ENCODE measurements around the gene TRIM28.

Gene TRIM28

DNA sequence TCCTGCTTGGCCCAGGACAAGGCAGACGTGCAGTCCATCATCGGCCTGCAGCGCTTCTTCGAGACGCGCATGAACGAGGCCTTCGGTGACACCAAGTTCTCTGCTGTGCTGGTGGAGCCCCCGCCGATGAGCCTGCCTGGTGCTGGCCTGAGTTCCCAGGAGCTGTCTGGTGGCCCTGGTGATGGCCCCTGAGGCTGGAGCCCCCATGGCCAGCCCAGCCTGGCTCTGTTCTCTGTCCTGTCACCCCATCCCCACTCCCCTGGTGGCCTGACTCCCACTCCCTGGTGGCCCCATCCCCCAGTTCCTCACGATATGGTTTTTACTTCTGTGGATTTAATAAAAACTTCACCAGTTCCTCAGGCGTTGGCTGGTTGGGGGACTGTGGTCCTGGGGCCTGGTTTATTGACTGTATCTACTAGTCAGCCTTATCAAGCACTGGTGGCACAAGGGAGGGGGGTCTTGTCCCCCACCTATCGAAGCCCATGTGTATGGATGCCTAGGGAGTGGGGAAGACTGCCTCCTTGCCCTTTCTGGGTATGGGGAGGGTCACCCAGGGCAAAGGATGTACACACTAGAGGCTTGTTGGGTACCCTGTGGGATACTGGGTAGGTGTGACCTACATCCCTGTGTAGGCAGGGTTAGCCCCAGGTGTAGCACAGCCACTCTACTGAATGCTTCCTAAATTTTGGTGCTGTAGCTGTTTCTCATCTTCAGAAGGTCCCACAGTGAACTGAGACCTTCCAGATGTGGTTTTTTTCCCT, 6.7 kb downstream of the TRIM28 start:
- no peak for DNase-seq

DNA sequence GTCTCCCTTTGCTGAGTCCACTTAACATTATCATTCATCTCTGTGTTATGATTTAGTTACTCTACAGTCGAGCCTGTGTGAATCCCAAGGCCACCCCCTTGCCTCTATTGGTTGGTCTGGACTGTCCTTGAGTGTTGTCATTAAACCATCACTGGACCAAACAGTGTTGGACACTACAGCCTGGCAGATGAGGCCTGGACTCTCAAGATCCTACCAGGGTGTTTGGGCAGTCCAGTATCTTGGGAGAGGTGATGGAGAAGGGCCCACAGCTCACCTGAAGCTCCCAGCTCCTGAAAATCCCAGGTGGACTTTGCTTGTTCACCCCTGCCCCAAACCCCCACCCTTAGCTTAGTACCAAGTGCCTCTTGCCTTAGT, 7.2 kb downstream of the TRIM28 start:
- DNase-seq: no peak

DNA sequence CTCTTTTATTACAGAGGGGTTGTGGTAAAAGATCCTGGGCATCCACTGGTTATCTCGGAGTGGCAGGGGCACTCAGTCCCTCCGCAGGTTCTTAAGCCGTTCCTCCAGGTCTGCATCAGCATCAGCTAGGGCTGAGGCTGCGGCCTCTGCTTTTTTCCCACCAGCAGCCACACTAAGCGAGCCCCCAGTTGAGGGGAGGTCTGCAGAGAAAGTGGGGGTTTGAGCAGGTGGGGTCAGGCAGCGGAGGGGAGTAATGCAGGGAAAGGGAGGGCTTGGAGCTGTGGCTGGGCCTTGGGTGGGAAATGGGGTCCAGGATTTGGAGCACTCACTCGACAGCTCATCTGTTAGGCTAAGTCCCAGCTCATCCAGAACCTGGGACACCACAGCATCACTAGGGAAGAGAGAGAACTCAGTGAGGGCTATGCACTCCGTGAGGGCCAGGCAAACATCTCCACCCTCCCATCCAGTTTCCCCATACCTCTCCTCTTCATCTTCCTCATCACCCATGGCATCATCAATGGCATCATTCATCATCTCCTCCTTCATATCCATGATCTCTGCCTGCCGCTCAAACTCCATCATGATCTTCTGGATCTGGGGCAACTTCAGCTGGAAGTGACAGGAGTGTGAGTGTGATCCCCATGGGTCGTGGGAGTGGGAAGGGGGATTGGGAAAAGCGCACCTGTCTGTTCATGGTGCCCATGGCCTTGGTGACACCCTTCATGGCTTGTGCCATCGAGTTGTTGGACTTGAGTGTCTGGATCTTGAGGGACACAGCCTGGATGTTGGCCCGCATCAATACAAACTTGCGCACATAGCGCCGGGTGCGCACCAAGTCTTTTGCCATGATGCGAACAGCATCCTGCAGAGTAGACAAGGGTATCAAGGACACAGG, 8.0 kb downstream of the TRIM28 start:
- DNase-seq: no peak

DNA sequence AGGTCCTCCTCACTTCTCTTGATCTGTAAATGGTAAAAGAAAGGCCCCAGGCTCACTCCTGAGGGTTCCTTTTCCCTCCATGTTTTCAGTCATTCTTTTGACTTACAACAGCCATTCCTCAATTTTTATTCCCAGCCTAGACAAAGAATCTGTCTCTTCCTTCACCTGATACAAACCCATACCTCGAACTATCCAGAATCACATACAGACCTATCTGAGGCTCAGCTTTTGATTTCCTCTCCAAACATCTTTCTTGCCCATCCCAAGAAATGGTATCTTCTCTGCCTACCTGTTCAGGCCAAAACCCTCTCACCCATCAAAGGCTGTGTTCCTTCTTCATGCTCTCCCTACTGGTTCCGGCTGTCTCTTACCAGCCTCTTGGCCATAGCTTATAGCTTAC, 8.8 kb downstream of the TRIM28 start:
- no peak for DNase-seq

DNA sequence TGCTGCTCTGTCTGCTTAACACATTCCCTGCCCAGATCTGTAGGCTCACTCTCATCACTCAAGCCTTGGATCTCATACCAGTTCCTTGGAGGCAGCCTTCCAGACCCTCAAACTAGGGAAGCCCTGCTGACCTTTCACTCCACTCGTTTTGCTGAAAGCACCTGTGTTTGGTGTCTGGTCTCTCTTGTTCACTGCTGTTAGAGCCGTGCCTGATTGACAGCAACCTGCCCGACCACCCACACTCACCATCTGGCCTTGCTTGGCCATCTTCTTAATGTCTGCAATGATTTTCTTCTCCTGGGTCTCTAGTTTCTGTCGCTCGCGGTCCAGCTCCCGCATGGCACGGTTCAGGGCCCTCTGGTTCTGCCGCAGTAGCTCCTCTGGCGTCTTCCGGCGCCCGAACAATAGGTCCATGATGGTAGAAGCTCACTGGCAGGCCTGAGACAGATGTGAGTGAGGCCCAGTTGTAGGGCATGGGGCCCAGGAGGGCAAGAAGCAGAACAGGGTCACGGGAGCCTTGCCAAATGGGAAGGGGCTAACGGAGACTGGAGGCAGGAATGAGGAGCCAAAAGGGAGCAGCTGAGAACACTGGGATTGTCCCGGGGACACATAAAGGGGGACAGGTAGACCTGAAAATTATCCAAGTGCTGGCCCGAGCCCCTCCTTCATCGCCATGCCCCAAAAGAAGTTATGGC, 10.1 kb downstream of the TRIM28 start:
- DNase-seq: no peak

DNA sequence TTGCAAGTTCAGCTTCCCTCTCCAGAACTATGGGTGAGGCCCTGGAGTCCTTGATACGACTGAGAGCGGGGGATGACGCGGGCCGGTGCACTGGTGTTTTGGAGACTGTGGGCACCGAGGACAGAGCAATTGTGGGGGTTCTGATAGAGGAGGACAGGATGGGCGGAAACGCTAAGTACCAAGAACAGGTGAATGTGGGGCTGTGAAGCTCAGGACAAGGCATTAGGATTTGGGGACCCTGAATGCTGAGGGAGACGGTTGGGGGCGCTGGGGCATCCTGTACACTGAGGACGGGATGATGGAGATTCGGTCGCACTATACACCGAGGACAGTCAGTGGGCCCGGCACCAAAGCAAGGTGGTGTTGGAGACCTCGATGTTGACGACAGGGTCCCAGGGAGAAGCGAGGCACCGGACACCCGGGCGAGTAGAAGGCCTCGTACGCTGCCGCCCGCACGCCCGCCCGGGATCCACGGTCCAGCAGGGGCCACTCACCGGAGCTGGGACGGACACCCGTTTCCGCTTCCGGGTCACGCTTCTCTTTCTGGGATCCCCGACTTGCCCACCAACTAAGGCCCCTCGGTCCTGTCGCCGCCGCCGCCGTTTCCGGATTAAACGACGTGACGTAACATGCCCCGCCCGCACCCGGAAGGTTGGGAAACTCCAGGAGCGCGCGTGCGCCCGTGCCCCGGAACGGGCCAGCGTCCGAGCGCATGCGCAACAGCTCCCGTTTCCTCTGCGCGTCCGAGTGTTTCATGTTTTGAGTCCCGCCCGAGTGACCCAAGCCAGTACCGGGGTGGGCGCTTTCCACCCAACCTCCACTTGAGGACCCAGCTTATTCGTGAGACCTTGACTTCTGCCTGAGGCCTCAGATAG, 10.9 kb downstream of the TRIM28 start, which contains the start of gene CHMP2A:
Gene CHMP2A (minus strand): TSS at position 612 of the 875 bp plus-strand sequence. CDS start 893 bp downstream, outside the sequence.
- no peak for DNase-seq

DNA sequence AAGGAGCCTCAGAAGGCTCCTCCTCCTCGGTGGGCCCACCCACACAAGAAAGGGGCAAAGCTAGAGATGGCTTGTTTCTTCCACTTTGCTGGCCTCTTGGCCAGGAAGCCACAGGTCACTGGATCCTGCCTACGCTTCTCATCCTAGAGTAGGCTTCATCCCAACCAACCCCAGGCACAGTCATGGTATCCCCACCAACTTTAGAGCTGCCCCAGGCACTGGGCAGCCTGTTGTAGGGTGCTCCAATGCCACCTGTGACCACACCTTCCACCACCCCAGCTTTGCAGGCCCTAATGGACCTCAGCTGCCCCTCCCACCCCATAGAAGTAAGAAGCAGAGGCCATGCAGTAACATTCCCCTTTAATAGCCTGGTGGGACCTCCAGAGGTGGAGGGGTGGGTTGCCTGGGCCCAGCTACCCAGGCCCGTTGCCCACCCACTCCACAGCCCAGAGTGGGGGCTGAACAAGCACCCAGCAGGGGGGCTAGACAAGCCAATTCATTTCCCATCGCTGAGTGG, 11.6 kb downstream of the TRIM28 start:
- no peak for DNase-seq

DNA sequence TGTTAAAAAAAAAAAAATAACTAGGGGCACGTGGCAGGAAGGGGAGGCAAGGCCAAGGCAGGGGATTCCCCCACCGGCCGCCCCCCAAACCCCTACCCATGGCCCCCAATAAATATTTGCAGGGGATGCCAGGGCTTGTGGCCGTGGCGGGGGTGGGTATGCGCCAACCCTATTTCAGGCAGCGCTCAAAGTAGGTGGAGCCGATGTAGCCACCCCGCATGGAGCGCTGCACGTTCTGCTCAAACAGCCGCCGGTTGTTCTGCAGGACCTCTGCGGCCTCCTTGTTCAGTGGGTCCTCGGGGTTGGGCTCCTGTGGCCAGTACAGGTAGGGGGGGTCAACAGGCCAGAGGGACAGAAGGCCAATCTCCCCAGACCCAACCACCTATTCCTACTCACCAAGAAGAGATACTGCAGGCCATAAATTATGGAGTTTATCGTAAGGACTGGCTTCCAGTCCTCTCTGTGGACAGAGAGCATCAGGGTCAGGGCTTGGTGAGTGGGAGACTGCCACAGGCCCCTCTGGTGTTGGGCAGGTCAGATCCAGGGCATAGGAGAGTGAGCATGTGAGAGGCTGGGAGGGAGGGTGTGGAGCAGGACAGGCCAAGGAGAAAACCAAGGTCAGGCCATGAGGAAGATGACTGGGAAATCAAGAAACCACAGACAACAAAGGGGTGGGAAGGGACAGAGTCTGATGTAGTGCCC, 12.2 kb downstream of the TRIM28 start:
- DNase-seq: no peak

DNA sequence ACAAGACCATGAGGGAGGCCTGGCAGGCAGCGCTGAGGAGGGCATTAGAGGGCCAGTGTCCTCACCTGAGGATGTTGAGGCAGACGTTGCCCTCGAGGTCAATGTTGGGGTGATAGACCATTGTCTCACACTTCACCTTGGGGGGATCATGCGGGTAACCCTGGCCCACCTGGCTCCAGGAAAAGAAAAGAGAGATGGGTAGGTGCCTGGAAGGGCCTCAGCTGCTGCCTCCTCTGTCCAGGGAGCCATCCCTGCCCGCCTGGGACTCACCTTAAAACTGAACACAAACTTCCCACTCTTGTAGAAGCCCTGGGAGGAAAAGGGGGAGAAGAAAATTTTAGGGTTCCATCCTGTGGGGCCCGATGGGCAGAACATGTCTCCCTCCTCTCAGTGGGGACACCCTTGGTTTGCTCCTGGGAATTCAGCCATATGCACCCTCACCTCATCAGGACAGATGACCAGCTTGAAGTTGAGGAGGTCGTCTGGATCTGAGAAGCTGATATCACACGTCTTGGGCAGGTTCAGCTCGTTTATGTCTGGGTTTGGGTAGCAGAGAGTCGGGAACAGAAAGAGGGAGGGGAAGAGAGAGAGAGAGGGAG, 12.9 kb downstream of the TRIM28 start:
- no peak for DNase-seq

DNA sequence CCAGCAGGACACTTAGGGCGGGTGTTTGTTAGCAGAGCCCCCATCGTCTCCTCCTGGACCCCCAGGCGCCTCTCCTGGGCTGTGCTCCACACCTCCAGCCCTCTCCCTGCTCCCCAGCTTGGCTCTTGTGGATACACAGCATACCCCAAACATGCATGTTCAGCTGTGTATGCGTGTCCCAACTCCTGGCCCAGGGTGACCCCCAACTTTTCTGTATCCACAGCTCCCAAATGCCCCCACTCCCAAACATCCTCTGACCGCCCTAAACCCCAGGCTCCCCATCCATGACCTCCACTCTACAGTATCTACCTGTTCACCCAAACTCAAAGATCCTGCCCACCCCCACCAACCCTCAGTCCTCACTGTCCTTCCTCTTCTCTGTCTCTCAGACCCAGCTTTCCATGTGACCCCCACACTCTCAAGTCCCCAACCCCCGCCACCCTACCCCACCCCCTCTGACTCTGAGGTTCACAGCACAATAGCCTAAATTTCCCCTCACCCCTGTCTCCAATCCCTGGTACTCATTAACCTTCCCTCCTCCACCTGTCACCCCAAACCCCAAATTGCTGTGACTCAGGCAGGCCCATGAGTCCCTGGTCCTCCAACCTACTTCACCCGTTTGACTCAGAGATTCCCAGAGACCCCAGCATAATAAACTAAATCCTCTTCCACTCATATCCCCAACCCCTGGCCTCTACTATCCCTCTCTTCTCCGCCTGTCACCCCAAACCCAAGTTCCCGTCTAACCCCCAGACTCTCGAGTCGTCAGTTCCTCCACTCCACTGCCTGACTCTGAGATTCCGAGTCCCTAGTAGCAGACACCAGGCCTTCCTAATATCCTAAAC, 13.6 kb downstream of the TRIM28 start:
- DNase-seq: no peak

DNA sequence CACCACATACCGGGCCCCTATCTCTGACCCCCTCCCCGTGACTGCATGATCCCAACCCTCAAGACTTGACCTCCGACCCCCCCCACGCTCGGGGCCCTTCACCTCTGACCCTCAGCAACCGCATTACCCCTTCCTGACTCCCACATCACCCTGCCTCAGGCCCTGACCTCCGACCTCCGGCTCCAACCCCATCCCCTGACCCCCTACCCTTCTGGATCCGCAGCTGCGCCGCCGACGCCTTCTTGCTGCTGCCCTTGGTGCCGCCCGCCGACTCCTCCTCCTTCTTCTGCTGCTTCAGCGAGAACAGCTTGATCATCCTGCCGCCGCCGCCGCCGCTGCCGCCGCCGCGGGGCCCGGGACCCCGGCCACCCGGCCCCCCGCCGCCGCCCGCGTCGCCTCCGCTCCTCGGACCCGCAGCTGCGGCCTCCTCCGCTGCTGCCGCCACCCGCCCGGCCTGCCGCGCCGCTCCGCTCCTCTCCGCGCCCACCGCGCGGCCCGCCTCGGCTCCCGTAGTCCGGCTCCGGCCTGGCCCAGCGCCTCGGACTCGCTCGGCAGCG, 14.3 kb downstream of the TRIM28 start, which contains the start of gene UBE2M:
Gene UBE2M (minus strand): TSS at position 546 of the 557 bp plus-strand sequence. CDS start 230 bp downstream, at position 316.
- no peak for DNase-seq

DNA sequence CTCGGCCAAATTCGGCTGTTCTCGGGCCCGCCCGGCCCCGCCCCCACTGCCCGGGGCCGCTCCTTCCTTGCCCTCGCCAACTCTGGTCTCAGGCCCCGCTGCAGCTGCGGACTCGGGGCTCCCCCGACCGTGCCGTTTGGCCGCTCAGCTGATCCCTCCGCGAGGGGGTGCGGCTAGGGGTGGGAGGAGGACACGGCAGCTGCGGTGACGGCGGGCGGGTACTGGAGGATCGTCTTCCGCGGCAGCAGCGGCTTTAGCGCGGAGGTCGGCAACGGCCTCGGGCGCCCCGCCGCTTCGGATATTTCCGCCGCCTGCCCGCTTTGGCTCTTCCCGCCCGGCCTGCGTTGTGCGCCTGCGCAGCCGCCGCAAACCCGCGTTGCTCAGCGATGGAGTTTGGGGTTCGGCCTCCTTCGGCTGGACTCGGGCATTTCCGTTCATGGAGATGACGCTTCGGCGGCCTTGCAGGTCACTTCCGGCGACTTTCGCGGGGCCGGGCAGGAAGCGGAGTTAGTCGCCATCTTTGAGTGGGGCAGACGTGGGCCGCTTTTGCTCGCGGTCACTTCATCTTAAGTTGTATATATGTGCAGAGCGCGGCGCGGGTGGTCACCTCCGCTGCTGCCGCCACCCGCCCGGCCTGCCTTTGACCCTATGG, 14.9 kb downstream of the TRIM28 start:
- DNase-seq: no peak

DNA sequence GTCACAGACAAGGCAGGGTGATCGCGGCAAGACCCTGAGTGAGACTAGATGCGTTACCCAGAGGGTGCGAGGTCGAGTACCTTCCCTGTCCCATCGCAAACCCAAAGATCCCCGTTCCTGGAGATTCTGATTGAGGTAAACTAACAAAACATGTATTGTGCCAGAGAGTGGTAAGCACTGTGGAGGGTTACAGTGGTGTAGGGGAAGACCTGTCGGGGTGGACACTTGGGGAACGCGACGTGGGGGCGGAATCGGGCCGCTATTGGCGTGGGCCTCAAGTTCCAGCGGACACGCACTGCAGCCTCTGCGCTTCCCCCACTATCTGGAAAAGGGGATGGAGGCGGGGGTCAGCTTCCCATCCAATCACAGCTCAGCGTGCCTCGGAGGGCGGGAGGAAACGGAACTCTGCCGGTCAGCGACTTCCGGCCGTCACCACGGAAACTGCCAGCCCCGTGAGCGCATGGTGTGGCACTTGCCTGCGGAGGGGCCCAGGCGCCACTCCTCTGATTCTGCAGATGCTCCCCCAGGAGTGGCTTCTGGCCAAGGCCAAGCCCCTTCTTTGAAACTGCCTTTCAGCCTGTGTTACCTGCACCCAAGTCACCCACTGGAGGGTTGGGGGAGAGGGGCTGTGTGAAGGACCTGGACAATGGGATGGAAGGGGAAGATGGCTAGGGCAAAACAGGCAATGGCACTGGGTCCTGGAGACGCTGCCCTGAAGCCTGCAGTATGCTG, 15.6 kb downstream of the TRIM28 start:
- no peak for DNase-seq

DNA sequence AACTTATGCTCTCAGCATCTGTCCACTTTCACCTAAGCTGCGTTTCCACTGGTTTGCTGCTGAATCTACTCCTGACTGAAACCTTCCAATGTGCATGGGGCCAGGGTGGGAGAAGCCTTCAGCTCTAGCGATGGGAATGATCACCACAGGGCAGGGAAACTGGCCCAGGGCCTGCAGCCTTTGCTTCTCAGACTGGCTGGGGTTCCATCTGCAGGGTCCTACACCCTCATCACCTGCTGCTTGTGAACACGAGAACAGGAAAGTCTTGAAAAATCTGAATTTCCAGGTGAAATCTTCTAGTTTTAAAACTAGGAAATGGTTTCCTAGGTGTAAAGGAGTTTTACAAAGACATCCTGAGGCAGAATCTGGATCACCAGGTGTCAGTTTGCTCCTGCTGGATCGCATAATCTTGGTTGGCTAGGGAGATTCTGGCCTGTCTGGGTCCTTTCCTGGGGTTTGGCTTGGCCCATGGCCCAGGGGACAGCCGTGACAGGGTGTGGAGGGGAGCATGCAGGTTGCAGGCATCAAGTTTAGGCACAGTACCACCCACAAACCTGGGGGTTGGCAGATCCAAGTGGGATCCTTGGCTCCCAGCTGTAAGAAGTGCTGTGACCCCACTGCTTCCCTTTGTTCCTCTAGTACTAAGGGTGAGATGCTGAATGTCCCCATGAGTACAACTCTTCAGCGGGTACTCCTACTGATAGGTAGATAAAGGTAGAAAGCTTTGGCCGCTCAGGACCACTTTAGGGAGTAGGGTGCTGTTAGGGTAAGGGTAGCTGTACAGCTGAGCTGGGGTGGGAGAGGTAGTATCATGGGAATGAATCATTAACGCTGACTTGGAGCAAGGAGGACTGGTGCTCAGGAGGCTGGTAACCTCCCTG, 16.4 kb downstream of the TRIM28 start:
- no peak for DNase-seq

DNA sequence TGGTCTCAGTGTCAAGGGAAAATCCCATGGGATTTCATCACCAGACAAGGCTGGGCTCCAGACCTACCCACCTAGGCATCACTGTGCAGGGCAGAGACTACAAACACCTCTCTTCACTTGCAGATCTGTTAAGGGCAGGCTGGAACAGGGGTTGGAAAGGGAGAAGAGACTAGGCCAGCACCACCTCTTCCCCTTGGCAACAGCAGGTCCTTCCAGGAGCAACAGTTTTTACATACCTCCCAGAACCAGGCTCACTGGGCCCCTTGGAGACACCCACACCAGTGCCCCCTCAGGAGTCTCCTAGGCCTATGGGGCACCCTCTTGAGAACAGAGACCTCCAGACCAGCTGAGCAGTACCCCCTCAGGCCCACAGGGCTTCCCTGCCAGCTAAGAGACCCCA, 17.1 kb downstream of the TRIM28 start:
- DNase-seq: no peak

DNA sequence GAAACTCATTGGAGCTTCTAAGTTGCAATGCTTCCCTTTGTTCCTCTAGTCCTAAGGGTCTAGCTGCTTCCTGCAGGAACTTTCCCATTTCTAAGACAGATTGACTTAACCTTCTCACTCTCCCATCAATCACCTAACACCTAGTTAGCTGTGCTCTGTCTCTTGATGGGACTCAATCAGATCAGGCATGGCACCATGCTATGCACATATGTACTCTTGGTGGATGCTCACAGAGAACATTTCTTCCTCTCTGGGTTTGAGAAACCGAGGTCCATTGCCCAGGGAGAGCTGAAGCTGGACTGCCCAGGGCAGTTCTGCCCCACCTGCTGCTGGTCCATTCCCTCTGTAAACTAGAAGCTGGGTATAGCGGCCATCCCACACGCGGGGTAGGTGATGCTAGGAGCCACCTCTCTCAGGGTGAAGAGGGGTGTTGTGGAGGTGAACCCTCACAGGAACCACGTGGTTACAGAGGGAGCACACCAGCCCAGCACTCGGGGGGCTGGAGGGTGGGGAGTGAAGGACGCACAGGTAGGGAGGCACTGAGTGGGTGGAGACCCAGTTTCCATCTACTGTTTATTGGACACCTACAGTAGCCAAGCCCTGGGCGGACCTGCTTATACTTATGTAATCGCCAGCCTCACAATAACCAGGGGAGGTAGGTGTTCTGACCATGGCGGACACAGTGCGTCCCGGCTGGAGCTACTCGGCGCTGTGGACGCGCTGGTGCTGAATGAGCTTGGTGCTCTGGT, 17.7 kb downstream of the TRIM28 start:
- no peak for DNase-seq

Data from DMS153 (cell line).